Measurements from ENCODE around the gene ERMP1. TPM values are rescaled to one million over a fixed set of nuclear protein-coding genes. Genes with fewer than 3 reads are reported as not detected.

ERMP1 gene
- total and polyA plus RNA-seq, 10 of the 15 experiments (the other 5 are each of a cell fraction or from before 2014, with no cell fraction given): 2.4 to 42.1 (median 8.1) TPM

- ChIA-PET POLR2A (interaction anchor here (0.7 to 1.5 kb wide), 3 partner anchors 9 to 50 kb away, joined by 3 to 4 read pairs (median 4); no protein-coding TSS in a partner anchor), CTCF (interaction anchor here (0.6 to 4.3 kb wide), 4 partner anchors 13 to 335 kb away, joined by 3 to 23 read pairs (median 4); partner anchors contain the start of gene ERMP1), SMC1A (ENCODE audit: uncharacterized antibody, unreplicated experiment) (interaction anchor here (4.3 kb wide), 1 partner anchor 12 kb away, joined by 41 read pairs; the partner anchor contains the start of gene ERMP1), RAD21 (ENCODE audit: unreplicated experiment) (no interaction called here)
- H3K9me3 ChIP-seq (replicated peaks; ENCODE audit: control insufficient read depth, insufficient read depth, low read length): no peaks in the 10 kb centered on the region
- H3K4me3 ChIP-seq: no peak overlapping the region
- no peak for FAIRE-seq
- in situ Hi-C loops (cut with MboI) (no loop called here), intact Hi-C loops (cut with micrococcal nuclease; ENCODE audit: unreplicated experiment) (no loop called here)
- H4K20me1 ChIP-seq (ENCODE audit: control insufficient read depth, insufficient read depth): no peaks in the 10 kb centered on the region
- TF ChIP-seq BRCA1 (IDR thresholded peaks at IDR 0.05; ENCODE audit: low read depth, low read length) (no peak), ZBED1 (IDR thresholded peaks at IDR 0.05; ENCODE audit: borderline replicate concordance) (no peak), CBX3 (IDR thresholded peaks at IDR 0.05; ENCODE audit: borderline replicate concordance, low read depth) (no peak), NRF1 (conservative IDR thresholded peaks at IDR 0.05; ENCODE audit: low read depth, low read length) (no peak), IRF4 (IDR thresholded peaks at IDR 0.05; ENCODE audit: low read depth, low read length) (no peak), ZNF622 (IDR thresholded peaks at IDR 0.05) (no peak), CHD2 (IDR thresholded peaks at IDR 0.05; ENCODE audit: borderline replicate concordance, low read depth, low read length) (no peak), PAX8 (IDR thresholded peaks at IDR 0.05) (no peak), ETV6 (conservative IDR thresholded peaks at IDR 0.05 in 1 of 2, IDR thresholded peaks at IDR 0.05 in 1 of 2; ENCODE audit: borderline replicate concordance in 1 of 2, low read depth in 1 of 2) (no peak), RBBP5 (conservative IDR thresholded peaks at IDR 0.05) (no peak), ATF7 (IDR thresholded peaks at IDR 0.05; ENCODE audit: low read depth) (no peak), POU2F2 (IDR thresholded peaks at IDR 0.05; ENCODE audit: borderline replicate concordance, low read depth, low read length) (no peak)
- no TSS peak for BruUV-seq (replicated peaks)
- H3K4me2 ChIP-seq (ENCODE audit: control insufficient read depth, insufficient read depth): no peak overlapping the region
- H3K79me2 ChIP-seq (ENCODE audit: control insufficient read depth, insufficient read depth, low read length): no peaks in the 10 kb centered on the region
- H3K36me3 ChIP-seq (ENCODE audit: control insufficient read depth in 2 of 2, insufficient read depth in 2 of 2, low read length in 1 of 2): peaks cover 0 to 10% of the 10 kb centered on the region in 2 experiments; a peak in 2 of 4 replicates
- ATAC-seq: no peak
- 89% methylated on average over 2 of the region's 2 CpGs for WGBS (ENCODE audit: insufficient coverage, insufficient replicate concordance, low lambda C conversion rate, missing lambda C conversion rate)
- H3K9ac ChIP-seq (ENCODE audit: control insufficient read depth, insufficient read depth, low read length): no peak overlapping the region
- no peak overlapping the region for H2AFZ ChIP-seq (ENCODE audit: control insufficient read depth, low read depth, low read length)
- no peaks in the 10 kb centered on the region for H3K4me1 ChIP-seq (ENCODE audit: control insufficient read depth, insufficient read depth, low read length)
- H3K27ac ChIP-seq (ENCODE audit: control insufficient read depth, insufficient read depth): no peak overlapping the region
- no peak for DNase-seq (ENCODE audit: low read depth, low spot score)
- H3K27me3 ChIP-seq (replicated peaks in 1 of 2; ENCODE audit: control insufficient read depth in 2 of 2, insufficient read depth in 2 of 2, low read length in 1 of 2): no peaks in the 10 kb centered on the region
Observed at GRCh38 chr9:5818424-5819142, 14.3 kb downstream of the ERMP1 start.

Data from GM12878 (cell line).